ENCODE measurements around the gene SLC1A2. TPM values are rescaled to one million over a fixed set of nuclear protein-coding genes. Genes with fewer than 3 reads are reported as not detected.

The SLC1A2 gene
- total RNA-seq, 2 donors from 2014 or later: 0.10 to 0.13 TPM

DNA sequence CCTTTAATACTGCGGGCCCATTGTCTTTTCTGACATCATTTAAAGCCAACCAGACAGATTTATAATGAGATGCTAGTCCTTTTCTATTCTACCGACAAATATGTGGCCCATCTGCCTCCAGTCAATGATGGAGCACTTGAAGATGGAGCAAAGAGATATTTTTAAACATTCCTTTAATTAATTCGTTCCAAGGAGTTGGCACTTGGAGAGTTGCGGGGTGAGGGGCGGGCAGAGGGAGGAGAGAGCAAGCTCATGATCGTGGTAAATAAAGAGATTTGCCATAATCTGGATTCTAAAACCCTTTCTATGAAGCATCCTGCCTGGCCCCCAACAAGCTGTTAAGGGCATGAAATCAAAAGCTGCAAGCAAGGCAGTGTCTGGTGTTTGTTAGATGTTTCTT, 5.0 kb downstream of the SLC1A2 start:
- no peak for DNase-seq
- Histone ChIP-seq H3K9me3 (no peaks in the 10 kb centered on the region), H3K27ac (no peak overlapping the region), H3K9ac (ENCODE audit: low read depth in 2 of 2, low read length in 2 of 2) (no peak overlapping the region), H3K4me1 (peaks cover 6% of the 10 kb centered on the region), H3K27me3 (peaks cover 28% of the 10 kb centered on the region), H3K36me3 (no peaks in the 10 kb centered on the region), H3K4me3 (no peak overlapping the region)
- TF ChIP-seq CTCF (IDR thresholded peaks at IDR 0.05): no peak
- intact Hi-C loops (cut with DNase I): no loop called here

DNA sequence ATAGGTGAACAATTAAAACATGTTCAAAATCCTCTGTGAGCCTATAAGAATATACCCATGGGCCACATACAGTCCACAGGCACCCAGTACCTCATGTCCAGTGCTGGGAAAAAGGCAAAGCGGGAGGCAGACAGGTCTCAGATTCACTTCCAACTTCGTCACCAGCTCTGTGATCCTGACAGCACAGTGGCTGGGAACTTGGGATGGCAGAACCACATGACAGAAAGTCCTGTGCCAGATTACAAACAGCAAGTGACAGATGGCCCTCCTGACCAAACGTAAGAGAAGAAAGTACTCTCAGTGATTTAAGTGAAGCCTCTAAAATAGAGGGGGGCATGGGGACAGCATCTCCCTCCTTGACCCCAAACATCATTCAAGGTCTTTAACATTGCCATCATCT, 5.8 kb downstream of the SLC1A2 start:
- H3K4me3 ChIP-seq: no peak overlapping the region
- DNase-seq: no peak
- H3K27ac ChIP-seq: no peak overlapping the region
- no peaks in the 10 kb centered on the region for H3K4me1 ChIP-seq
- intact Hi-C loops (cut with DNase I): no loop called here
- no peaks in the 10 kb centered on the region for H3K36me3 ChIP-seq
- no peak overlapping the region for H3K9ac ChIP-seq (ENCODE audit: low read depth in 2 of 2, low read length in 2 of 2)
- no peaks in the 10 kb centered on the region for H3K9me3 ChIP-seq
- no peak for TF ChIP-seq CTCF (IDR thresholded peaks at IDR 0.05)
- peaks cover 21% of the 10 kb centered on the region for H3K27me3 ChIP-seq

- Histone ChIP-seq H3K4me1 (no peaks in the 10 kb centered on the region), H3K4me3 (no peak overlapping the region), H3K9ac (ENCODE audit: low read depth in 2 of 2, low read length in 2 of 2) (no peak overlapping the region), H3K9me3 (no peaks in the 10 kb centered on the region), H3K27me3 (peaks cover 10% of the 10 kb centered on the region), H3K27ac (no peak overlapping the region), H3K36me3 (no peaks in the 10 kb centered on the region)
- intact Hi-C loops (cut with DNase I): no loop called here
- DNase-seq: no peak
- TF ChIP-seq CTCF (IDR thresholded peaks at IDR 0.05): no peak
Measured at GRCh38 chr11:35412285-35412684, 7.1 kb downstream of the SLC1A2 start.

- no peaks in the 10 kb centered on the region for H3K9me3 ChIP-seq
- H3K36me3 ChIP-seq: no peaks in the 10 kb centered on the region
- DNase-seq: no peak
- H3K4me3 ChIP-seq: no peak overlapping the region
- no peak overlapping the region for H3K9ac ChIP-seq (ENCODE audit: low read depth in 2 of 2, low read length in 2 of 2)
- TF ChIP-seq CTCF (IDR thresholded peaks at IDR 0.05): no peak
- no peaks in the 10 kb centered on the region for H3K27me3 ChIP-seq
- H3K4me1 ChIP-seq: no peaks in the 10 kb centered on the region
- H3K27ac ChIP-seq: no peak overlapping the region
- intact Hi-C loops (cut with DNase I): loop anchor here (10.0 kb wide), 1 partner anchor 78 kb away; no protein-coding TSS in a partner anchor
Measured at GRCh38 chr11:35407041-35407440, 12.3 kb downstream of the SLC1A2 start.

- Histone ChIP-seq H3K27ac (no peak overlapping the region), H3K9me3 (no peaks in the 10 kb centered on the region), H3K27me3 (no peaks in the 10 kb centered on the region), H3K4me1 (no peaks in the 10 kb centered on the region), H3K36me3 (no peaks in the 10 kb centered on the region), H3K9ac (ENCODE audit: low read depth in 2 of 2, low read length in 2 of 2) (no peak overlapping the region), H3K4me3 (no peak overlapping the region)
- peak; percentile 53 for DNase-seq
- intact Hi-C loops (cut with DNase I): loop anchor here (10.0 kb wide), 1 partner anchor 80 kb away; no protein-coding TSS in a partner anchor
- TF ChIP-seq CTCF (IDR thresholded peaks at IDR 0.05): peak; percentile 36
Measured at GRCh38 chr11:35404388-35404775, 15.0 kb downstream of the SLC1A2 start.
